ENCODE measurements around the gene FAM43A.
A peak's percentile ranks its signal among the peaks of the same experiment; 100 is the strongest.

Gene FAM43A

GRCh38 chr3:194676471-194676870 lies 9.2 kb upstream of the FAM43A start:
- no peak for DNase-seq

DNA sequence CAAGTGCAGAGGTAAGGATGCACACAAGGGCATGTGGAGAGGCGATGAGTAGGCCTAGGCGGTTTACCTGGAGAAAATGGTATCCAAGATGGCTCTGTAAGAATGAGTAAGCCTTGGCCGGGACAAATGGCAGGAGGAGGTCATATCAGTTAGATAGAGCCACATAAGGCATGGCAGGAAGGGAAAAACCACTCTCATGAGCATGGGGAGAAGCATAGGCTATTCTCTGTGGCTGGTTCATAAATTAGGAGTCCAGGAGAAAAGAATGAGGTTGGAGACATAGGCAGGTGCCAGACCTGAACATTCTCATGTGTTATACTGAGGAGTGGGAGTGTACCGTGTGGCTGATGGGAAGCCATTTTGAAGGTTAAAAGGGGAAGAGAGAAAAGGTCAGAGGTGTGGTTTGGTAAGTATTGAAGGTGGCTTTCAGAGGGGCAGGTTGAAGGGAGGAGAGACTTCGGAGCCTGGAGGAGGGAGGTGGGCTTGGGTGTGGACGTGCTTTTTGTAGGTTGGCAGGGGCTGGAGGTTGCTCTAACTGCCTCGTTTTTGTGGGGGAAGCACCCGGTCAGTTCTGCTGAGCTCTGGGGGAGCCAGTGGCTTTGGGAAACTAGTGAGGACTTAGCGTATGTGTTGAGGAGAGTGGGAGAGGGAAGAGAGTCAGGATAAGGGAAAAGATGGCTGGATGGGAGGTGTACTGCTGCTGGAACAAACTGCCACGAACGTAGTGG lies 4.6 kb upstream of the FAM43A start:
- DNase-seq, result no peak

GRCh38 chr3:194682189-194682693 lies 3.4 kb upstream of the FAM43A start:
- no peak for DNase-seq

DNA sequence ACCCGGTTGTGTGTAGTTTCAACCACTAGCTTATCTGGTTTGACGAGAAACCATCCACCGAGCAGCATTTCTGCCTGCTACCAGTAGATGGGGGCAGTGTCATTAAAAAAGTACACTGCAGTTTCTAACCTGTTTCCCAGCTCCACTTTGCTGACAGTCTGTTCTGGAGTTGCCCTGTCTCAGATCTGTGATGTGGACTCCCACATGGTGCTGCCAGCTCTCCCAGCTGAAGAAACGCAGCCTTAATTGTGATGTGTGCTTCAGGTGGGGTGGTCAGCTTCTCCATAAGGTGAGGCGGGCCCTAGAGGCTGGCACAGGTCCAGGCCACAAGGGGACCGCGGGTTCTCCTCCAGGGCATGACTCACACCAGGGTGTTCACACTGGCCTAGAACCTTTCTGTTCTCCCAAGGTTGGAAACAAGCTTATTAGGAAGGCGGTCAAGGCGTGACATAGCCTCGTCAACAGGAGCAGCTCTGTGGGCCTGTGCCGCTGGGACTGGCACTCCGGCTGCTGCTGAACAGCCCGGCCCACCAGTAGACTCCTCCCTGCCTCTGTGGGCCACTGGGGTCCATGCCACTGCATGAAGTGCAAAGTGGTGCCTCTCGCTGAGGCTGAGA lies 2.9 kb upstream of the FAM43A start:
- peak; percentile 43 for DNase-seq

- DNase-seq, result no peak
Observed at GRCh38 chr3:194683380-194683779, 2.3 kb upstream of the FAM43A start.

DNA sequence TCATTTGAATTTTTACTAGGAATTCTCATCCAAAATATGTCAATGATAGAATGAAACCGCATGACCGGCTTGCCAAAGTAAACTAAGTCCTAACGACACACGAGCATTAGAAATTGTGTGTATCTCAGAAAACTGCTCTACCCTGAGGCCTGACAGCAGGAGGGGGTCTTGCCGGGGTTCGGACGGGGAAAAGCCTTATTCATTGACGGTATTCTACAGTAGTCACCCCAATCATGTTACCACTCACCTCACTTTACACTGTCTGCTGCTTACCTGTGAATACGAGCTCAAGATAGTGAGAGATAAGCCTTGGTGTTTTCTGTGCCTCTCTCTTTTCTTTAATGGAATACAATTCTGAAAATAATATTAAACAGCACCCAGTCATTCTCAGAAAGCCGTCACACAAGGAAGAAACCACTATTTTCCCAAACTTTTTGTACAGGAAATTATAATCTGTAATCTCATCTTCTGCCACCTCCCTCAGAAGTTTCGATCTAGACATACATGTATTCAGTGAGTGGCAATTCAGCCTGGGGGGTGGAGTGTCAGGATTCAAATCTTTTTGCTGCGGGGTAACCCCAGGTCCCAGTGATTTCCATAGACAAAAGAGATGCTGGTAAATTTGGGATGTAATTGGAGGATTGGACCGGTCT lies 492 bp upstream of the FAM43A start:
- no peak for DNase-seq

DNA sequence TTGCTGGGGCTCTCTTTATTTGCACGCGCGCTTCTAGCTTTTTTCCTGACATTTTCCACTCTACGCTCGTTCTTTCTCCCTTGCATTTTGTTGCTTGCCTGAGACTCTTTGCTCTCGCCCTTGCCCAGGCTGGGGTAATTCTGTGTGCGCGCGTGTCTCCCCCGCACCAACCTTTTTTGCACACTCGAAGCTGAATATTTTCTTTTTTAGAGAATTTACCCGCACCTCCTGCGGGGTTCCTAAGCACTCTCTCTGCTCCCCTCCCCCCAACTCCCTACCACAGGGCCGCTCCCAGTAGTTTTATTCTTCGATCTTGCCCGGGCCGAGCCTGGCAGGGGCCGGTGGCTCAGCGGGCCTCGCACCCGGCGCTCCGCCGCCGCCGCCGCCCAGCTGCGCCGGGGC lies 732 bp downstream of the FAM43A start:
- DNase-seq, result no peak

DNA sequence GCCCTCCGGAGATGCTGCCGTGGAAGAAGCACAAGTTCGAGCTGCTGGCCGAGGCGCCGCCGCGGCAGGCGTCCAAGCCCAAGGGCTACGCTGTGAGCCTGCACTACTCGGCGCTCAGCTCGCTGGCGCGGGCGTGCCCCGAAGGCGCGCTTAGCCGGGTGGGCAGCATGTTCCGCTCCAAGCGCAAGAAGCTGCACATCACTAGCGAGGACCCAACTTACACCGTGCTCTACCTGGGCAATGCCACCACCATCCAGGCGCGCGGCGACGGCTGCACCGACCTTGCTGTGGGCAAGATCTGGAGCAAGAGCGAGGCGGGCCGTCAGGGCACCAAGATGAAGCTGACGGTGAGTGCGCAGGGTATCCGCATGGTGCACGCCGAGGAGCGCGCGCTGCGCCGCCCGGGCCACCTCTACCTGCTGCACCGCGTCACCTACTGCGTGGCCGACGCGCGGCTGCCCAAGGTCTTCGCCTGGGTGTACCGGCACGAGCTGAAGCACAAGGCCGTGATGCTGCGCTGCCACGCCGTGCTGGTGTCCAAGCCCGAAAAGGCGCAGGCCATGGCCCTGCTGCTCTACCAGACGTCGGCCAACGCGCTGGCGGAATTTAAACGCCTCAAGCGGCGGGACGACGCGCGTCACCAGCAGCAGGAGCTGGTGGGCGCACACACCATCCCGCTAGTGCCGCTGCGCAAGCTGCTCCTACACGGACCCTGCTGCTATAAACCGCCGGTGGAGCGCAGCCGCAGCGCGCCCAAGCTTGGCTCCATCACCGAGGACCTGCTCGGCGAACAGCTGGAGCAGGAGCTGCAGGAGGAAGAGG lies 1.3 kb downstream of the FAM43A start:
- no peak for DNase-seq

- peak; percentile 44 for DNase-seq
Observed at GRCh38 chr3:194687638-194688199, 2.0 kb downstream of the FAM43A start.

DNA sequence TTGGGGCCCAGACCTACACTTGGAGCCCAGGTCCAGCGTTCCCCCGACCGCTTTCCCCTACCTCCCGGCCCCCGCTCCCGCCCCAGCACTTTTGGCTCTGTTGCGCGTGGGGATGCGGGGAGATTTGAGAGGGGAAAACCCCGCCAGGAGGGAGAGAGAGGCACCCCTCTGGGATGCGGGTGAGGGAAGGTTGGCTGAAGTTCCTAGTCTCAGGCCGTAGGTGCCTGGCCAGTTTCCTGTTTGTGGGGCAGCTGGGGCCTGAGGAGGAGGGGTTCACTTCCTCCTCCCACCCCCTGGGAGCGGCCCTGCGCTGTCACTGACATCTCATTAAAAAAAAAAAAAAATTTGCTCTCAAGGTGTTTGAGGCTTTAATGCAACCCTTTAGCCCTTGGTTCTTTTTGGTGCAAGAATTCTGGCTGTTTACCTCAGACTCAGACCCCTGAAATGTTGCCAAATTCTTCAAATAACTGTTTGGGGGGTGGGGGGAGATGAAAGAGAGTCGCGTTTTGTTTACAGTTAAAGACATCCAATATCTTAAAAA lies 2.6 kb downstream of the FAM43A start:
- peak; percentile 6 for DNase-seq

- DNase-seq, result no peak
Observed at GRCh38 chr3:194688946-194689345, 3.3 kb downstream of the FAM43A start.

DNA sequence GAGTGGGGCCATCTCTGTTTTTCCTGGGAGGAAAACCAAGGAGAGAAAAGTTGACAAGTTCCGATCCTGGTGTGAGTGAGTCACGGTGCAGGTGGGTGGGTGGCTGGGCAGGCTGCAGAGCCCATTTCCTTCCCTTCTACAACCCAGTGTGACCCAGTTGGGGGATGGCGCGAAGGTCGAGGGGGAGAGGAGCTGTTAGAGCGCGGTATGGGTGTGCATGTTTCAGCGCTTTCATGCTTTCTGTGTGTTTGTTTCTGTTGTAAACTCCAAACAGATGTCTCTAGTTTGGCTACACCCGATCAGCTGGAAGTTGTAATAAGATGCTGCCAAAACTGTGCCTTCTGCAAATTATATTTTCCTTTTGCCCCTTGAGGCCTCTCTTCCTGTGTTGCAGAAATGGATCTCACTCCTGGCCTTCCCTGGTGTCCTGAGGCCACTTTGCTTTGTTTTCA lies 3.8 kb downstream of the FAM43A start:
- no peak for DNase-seq

GRCh38 chr3:194690501-194691372 lies 5.1 kb downstream of the FAM43A start:
- no peak for DNase-seq

- no peak for DNase-seq
Observed at GRCh38 chr3:194691481-194692283, 6.0 kb downstream of the FAM43A start.

GRCh38 chr3:194696702-194697101 lies 11.0 kb downstream of the FAM43A start:
- DNase-seq, result no peak

GRCh38 chr3:194702545-194702944 lies 16.9 kb downstream of the FAM43A start:
- DNase-seq, result no peak

GRCh38 chr3:194705227-194705626 lies 19.5 kb downstream of the FAM43A start:
- no peak for DNase-seq

DNA sequence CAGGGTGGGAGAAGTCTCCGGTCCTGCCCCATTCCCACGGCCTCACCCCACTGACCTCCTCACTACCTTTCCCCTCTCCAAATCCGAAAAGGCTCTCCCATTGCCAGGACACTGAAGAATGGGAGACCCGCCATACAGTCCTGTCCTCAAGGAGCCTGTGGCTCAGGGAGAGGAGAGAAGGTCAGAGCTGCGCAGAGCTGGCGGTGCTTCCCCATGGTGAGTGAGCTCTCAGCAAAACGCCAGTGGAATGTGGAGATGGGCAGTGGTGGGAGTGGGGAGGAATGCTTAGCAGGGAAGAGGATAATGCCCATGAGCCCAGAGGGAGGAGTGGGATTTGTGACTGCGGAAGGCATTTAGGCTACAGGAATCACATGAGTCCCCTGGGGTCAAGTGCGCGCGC lies 20.1 kb downstream of the FAM43A start:
- DNase-seq, result no peak

DNA sequence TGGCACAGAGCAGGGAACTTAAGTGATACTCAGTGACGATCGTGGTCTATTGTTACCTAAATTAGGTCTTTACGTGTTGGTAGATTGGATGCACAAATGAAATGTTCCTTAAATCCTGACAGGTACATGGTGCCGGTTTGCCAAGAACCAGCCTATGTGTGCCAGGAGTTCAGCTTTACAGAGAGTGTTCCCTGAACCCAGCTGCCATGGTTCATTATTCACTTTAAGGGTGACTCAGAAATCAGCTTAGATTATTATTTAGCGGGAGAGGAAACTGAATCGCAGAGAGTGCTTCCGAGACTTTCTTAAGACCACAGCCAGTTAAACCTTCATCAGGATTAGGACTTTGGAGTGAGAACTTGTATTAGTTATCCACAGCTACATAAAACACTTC lies 21.5 kb downstream of the FAM43A start:
- DNase-seq, result no peak

- no peak for DNase-seq
Observed at GRCh38 chr3:194711286-194711685, 25.6 kb downstream of the FAM43A start.

DNA sequence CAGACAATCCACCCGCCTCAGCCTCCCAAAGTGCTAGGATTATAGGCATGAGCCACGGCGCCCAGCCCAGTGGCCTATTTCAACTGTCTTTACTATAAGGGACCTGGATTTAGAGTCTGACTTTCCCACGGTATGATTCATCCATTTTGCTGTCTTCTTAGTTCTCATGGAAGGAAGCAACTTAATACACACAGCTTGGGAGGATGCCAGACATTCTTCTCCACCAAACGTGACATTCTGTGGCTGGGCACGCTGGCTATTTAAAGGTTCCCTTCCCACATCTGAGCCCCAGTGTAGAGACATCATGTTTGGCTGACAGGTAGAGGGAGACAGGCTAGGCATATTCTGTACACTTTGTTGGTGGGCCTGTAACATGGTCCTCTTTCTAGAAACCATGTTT lies 26.2 kb downstream of the FAM43A start:
- no peak for DNase-seq
